WTC11 (cell line): ENCODE results near the gene FGFR3.

ENCODE experiments used
- NR3C1 ChIP-seq: sonication (generic); formaldehyde crosslinking; conservative IDR thresholded peaks from 2 replicates; pipeline ENCODE4 v1.8.1; 2023; ENCODE audit warnings: low read depth, mild to moderate bottlenecking, missing genetic modification reagents
- RELA ChIP-seq: sonication (generic); formaldehyde crosslinking; IDR thresholded peaks from 2 replicates; pipeline ENCODE4 v1.8.1; 2022; ENCODE audit warnings: missing genetic modification reagents, mild to moderate bottlenecking, borderline replicate concordance
- ZNF423 ChIP-seq: fragments of 250-450 bp; sonication (Bioruptor Pico); IDR thresholded peaks from 2 replicates; pipeline ENCODE4 v2.1.2; 2022; ENCODE audit warnings: mild to moderate bottlenecking, moderate library complexity
- TF ChIP-seq, protein P1 (sequence below): sonication (generic); formaldehyde crosslinking; conservative IDR thresholded peaks from 2 replicates; pipeline ENCODE4 v1.8.1; 2022; ENCODE audit warnings: mild to moderate bottlenecking, missing genetic modification reagents
- TF ChIP-seq, protein P2 (sequence below): fragments of 200-600 bp; IDR thresholded peaks from 2 replicates; pipeline ENCODE4 v1.8.0; 2022; ENCODE audit warnings: antibody characterized with exemption
- TF ChIP-seq, protein P3 (sequence below): sonication (generic); formaldehyde crosslinking; IDR thresholded peaks from 2 replicates; pipeline ENCODE4 v1.8.1; 2023; ENCODE audit warnings: mild to moderate bottlenecking, missing genetic modification reagents, moderate library complexity
- TF ChIP-seq, protein P4 (sequence below): sonication (generic); formaldehyde crosslinking; conservative IDR thresholded peaks from 2 replicates; pipeline ENCODE4 v1.8.1; 2023; ENCODE audit warnings: mild to moderate bottlenecking, low read depth, missing genetic modification reagents, moderate library complexity
- TF ChIP-seq, protein P5 (sequence below): sonication (generic); formaldehyde crosslinking; IDR thresholded peaks from 2 replicates; pipeline ENCODE4 v1.8.0; 2023; ENCODE audit warnings: missing genetic modification reagents, mild to moderate bottlenecking, borderline replicate concordance
- TF ChIP-seq, protein P6 (sequence below): sonication (generic); formaldehyde crosslinking; IDR thresholded peaks from 2 replicates; pipeline ENCODE4 v1.8.1; 2022; ENCODE audit warnings: missing genetic modification reagents, borderline replicate concordance
- TF ChIP-seq, protein P7 (sequence below): sonication (generic); formaldehyde crosslinking; IDR thresholded peaks from 2 replicates; pipeline ENCODE4 v1.8.1; 2022; ENCODE audit warnings: mild to moderate bottlenecking, missing genetic modification reagents, moderate library complexity, borderline replicate concordance
- TF ChIP-seq, protein P8 (sequence below): sonication (generic); formaldehyde crosslinking; IDR thresholded peaks from 2 replicates; pipeline ENCODE4 v1.8.1; 2022; ENCODE audit warnings: mild to moderate bottlenecking, moderate library complexity, missing genetic modification reagents
- TF ChIP-seq, protein P9 (sequence below): fragments of 250-450 bp; sonication (Bioruptor Pico); IDR thresholded peaks from 2 replicates; pipeline ENCODE4 v2.1.2; 2022; ENCODE audit warnings: mild to moderate bottlenecking, moderate library complexity
- TF ChIP-seq, protein P10 (sequence below): sonication (generic); formaldehyde crosslinking; IDR thresholded peaks from 2 replicates; pipeline ENCODE4 v1.8.0; 2023; ENCODE audit warnings: mild to moderate bottlenecking, missing genetic modification reagents

DNA sequence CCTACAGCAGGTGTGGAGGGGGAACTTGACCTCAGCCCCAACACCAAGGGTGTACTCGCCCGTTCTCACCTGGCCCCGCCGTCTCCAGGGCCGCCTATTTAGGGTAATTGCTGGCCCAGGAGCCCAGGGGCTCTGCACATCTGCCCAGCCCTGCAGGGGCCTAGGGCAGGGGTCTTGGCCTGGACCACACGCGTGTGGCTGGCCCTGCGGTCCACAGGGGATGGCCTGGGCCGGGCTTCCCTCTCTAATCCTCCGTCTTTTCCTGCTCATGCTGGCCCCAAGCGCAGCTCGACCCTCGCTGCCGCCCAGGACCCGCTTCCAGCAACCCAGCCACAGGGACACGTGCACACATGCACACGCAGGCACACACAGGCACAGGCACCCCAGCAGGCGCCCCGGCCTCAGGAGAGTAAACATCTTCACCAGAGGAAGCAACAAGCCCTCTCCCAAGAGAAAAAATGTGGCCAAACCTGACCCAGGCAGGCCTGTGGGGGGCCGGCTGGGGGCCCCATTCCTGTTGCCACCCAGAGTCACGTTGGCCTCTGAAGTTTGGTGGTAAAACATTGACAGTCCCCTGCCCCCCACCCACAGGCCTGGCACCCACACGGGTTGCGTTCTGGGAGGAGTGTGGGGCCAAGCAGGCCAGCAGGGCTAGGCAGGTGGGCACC, 24.6 kb upstream of the FGFR3 start:
- TF ChIP-seq RELA (no peak), ZNF423 (CRISPR knock-in tag) (no peak), NR3C1 (CRISPR knock-in tag) (no peak)
- TF ChIP-seq, protein P1, sequence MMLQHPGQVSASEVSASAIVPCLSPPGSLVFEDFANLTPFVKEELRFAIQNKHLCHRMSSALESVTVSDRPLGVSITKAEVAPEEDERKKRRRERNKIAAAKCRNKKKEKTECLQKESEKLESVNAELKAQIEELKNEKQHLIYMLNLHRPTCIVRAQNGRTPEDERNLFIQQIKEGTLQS (CRISPR knock-in tag): no peak
- TF ChIP-seq, protein P2, sequence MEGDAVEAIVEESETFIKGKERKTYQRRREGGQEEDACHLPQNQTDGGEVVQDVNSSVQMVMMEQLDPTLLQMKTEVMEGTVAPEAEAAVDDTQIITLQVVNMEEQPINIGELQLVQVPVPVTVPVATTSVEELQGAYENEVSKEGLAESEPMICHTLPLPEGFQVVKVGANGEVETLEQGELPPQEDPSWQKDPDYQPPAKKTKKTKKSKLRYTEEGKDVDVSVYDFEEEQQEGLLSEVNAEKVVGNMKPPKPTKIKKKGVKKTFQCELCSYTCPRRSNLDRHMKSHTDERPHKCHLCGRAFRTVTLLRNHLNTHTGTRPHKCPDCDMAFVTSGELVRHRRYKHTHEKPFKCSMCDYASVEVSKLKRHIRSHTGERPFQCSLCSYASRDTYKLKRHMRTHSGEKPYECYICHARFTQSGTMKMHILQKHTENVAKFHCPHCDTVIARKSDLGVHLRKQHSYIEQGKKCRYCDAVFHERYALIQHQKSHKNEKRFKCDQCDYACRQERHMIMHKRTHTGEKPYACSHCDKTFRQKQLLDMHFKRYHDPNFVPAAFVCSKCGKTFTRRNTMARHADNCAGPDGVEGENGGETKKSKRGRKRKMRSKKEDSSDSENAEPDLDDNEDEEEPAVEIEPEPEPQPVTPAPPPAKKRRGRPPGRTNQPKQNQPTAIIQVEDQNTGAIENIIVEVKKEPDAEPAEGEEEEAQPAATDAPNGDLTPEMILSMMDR: no peak
- TF ChIP-seq, protein P3, sequence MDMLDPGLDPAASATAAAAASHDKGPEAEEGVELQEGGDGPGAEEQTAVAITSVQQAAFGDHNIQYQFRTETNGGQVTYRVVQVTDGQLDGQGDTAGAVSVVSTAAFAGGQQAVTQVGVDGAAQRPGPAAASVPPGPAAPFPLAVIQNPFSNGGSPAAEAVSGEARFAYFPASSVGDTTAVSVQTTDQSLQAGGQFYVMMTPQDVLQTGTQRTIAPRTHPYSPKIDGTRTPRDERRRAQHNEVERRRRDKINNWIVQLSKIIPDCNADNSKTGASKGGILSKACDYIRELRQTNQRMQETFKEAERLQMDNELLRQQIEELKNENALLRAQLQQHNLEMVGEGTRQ (CRISPR knock-in tag): no peak
- TF ChIP-seq, protein P4, sequence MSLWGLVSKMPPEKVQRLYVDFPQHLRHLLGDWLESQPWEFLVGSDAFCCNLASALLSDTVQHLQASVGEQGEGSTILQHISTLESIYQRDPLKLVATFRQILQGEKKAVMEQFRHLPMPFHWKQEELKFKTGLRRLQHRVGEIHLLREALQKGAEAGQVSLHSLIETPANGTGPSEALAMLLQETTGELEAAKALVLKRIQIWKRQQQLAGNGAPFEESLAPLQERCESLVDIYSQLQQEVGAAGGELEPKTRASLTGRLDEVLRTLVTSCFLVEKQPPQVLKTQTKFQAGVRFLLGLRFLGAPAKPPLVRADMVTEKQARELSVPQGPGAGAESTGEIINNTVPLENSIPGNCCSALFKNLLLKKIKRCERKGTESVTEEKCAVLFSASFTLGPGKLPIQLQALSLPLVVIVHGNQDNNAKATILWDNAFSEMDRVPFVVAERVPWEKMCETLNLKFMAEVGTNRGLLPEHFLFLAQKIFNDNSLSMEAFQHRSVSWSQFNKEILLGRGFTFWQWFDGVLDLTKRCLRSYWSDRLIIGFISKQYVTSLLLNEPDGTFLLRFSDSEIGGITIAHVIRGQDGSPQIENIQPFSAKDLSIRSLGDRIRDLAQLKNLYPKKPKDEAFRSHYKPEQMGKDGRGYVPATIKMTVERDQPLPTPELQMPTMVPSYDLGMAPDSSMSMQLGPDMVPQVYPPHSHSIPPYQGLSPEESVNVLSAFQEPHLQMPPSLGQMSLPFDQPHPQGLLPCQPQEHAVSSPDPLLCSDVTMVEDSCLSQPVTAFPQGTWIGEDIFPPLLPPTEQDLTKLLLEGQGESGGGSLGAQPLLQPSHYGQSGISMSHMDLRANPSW (CRISPR knock-in tag): no peak
- TF ChIP-seq, protein P5, sequence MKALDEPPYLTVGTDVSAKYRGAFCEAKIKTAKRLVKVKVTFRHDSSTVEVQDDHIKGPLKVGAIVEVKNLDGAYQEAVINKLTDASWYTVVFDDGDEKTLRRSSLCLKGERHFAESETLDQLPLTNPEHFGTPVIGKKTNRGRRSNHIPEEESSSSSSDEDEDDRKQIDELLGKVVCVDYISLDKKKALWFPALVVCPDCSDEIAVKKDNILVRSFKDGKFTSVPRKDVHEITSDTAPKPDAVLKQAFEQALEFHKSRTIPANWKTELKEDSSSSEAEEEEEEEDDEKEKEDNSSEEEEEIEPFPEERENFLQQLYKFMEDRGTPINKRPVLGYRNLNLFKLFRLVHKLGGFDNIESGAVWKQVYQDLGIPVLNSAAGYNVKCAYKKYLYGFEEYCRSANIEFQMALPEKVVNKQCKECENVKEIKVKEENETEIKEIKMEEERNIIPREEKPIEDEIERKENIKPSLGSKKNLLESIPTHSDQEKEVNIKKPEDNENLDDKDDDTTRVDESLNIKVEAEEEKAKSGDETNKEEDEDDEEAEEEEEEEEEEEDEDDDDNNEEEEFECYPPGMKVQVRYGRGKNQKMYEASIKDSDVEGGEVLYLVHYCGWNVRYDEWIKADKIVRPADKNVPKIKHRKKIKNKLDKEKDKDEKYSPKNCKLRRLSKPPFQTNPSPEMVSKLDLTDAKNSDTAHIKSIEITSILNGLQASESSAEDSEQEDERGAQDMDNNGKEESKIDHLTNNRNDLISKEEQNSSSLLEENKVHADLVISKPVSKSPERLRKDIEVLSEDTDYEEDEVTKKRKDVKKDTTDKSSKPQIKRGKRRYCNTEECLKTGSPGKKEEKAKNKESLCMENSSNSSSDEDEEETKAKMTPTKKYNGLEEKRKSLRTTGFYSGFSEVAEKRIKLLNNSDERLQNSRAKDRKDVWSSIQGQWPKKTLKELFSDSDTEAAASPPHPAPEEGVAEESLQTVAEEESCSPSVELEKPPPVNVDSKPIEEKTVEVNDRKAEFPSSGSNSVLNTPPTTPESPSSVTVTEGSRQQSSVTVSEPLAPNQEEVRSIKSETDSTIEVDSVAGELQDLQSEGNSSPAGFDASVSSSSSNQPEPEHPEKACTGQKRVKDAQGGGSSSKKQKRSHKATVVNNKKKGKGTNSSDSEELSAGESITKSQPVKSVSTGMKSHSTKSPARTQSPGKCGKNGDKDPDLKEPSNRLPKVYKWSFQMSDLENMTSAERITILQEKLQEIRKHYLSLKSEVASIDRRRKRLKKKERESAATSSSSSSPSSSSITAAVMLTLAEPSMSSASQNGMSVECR (CRISPR knock-in tag): no peak
- TF ChIP-seq, protein P6, sequence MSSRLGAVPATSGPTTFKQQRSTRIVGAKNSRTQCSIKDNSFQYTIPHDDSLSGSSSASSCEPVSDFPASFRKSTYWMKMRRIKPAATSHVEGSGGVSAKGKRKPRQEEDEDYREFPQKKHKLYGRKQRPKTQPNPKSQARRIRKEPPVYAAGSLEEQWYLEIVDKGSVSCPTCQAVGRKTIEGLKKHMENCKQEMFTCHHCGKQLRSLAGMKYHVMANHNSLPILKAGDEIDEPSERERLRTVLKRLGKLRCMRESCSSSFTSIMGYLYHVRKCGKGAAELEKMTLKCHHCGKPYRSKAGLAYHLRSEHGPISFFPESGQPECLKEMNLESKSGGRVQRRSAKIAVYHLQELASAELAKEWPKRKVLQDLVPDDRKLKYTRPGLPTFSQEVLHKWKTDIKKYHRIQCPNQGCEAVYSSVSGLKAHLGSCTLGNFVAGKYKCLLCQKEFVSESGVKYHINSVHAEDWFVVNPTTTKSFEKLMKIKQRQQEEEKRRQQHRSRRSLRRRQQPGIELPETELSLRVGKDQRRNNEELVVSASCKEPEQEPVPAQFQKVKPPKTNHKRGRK (CRISPR knock-in tag): no peak
- TF ChIP-seq, protein P7, sequence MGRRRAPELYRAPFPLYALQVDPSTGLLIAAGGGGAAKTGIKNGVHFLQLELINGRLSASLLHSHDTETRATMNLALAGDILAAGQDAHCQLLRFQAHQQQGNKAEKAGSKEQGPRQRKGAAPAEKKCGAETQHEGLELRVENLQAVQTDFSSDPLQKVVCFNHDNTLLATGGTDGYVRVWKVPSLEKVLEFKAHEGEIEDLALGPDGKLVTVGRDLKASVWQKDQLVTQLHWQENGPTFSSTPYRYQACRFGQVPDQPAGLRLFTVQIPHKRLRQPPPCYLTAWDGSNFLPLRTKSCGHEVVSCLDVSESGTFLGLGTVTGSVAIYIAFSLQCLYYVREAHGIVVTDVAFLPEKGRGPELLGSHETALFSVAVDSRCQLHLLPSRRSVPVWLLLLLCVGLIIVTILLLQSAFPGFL: no peak
- TF ChIP-seq, protein P8, sequence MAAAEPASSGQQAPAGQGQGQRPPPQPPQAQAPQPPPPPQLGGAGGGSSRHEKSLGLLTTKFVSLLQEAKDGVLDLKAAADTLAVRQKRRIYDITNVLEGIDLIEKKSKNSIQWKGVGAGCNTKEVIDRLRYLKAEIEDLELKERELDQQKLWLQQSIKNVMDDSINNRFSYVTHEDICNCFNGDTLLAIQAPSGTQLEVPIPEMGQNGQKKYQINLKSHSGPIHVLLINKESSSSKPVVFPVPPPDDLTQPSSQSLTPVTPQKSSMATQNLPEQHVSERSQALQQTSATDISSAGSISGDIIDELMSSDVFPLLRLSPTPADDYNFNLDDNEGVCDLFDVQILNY (CRISPR knock-in tag): no peak
- TF ChIP-seq, protein P9, sequence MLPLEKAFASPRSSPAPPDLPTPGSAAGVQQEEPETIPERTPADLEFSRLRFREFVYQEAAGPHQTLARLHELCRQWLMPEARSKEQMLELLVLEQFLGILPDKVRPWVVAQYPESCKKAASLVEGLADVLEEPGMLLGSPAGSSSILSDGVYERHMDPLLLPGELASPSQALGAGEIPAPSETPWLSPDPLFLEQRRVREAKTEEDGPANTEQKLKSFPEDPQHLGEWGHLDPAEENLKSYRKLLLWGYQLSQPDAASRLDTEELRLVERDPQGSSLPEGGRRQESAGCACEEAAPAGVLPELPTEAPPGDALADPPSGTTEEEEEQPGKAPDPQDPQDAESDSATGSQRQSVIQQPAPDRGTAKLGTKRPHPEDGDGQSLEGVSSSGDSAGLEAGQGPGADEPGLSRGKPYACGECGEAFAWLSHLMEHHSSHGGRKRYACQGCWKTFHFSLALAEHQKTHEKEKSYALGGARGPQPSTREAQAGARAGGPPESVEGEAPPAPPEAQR: no peak
- TF ChIP-seq, protein P10, sequence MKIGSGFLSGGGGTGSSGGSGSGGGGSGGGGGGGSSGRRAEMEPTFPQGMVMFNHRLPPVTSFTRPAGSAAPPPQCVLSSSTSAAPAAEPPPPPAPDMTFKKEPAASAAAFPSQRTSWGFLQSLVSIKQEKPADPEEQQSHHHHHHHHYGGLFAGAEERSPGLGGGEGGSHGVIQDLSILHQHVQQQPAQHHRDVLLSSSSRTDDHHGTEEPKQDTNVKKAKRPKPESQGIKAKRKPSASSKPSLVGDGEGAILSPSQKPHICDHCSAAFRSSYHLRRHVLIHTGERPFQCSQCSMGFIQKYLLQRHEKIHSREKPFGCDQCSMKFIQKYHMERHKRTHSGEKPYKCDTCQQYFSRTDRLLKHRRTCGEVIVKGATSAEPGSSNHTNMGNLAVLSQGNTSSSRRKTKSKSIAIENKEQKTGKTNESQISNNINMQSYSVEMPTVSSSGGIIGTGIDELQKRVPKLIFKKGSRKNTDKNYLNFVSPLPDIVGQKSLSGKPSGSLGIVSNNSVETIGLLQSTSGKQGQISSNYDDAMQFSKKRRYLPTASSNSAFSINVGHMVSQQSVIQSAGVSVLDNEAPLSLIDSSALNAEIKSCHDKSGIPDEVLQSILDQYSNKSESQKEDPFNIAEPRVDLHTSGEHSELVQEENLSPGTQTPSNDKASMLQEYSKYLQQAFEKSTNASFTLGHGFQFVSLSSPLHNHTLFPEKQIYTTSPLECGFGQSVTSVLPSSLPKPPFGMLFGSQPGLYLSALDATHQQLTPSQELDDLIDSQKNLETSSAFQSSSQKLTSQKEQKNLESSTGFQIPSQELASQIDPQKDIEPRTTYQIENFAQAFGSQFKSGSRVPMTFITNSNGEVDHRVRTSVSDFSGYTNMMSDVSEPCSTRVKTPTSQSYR: no peak
